Ramos (cell line): ENCODE data around the gene CIAO3.

ENCODE experiments used
- in situ Hi-C: fragments of 300-500 bp; cut with MboI; formaldehyde crosslinking; loops from one replicate; pipeline ENCODE4 v1.14.3; 2022; ENCODE audit warnings: low sequenced_read_pairs; ENCODE audit not compliant: unreplicated experiment

The CIAO3 gene

DNA sequence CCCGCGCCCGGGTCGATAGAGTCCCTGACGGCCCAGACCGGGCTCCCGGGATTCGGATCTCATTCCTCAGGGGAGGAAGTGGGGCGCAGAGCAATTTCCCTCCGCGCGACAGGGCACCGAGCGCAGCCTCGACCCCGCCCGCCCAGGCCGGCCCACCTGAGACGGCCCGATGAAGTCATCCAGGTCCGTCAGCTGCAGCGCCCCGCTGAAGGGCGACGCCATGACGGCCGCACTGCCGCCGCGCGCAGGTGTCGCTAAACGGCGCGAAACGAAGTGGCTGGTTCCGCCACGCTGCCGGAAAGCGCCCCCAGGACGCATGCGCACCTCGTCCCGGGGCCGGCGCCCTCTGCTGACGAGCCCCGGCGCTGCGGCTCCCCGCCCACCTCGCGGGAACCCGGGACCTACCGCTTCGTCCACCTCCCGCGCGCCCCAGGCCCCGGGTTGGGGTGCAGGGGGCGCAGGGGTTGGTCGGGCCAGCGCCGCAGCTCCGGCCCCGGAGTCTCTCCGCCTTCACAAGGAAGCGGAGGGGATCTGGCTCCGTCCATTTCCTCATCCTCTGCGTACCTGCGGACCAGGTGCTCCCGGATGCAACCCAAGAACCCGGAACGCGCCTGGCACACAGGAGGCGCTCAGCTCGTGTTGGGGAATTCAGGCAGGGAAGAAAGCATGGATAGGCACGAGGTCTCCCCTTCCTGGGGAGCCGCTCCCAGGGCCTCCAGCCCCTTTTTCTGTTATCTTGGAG, at the start of gene CIAO3:
TSS of gene CIAO3 (minus strand) at position 234 of the 742 bp plus-strand sequence. CDS start at position 222, 12 bp downstream.
- in situ Hi-C loops = no loop called here

DNA sequence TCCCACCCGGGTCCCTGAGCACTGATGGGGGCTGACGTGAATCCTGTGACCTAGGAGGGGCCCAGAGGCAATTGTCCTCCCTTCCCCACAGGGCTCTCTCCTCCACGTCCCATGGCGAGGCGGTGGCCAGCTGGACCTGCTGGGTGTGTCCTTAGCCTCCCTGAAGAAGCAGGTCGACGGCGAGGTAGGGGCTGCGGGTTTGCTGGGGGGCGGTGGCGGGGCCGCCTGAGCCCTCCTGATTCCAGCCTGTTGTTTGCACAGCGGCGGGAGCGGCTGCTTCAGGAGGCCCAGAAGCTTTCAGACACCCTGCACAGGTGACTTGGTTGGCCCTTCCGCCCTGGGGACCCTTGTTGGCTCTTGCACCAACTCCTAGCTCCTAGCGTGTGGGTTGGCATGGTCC, 49.3 kb upstream of the CIAO3 start:
- in situ Hi-C loops = no loop called here

DNA sequence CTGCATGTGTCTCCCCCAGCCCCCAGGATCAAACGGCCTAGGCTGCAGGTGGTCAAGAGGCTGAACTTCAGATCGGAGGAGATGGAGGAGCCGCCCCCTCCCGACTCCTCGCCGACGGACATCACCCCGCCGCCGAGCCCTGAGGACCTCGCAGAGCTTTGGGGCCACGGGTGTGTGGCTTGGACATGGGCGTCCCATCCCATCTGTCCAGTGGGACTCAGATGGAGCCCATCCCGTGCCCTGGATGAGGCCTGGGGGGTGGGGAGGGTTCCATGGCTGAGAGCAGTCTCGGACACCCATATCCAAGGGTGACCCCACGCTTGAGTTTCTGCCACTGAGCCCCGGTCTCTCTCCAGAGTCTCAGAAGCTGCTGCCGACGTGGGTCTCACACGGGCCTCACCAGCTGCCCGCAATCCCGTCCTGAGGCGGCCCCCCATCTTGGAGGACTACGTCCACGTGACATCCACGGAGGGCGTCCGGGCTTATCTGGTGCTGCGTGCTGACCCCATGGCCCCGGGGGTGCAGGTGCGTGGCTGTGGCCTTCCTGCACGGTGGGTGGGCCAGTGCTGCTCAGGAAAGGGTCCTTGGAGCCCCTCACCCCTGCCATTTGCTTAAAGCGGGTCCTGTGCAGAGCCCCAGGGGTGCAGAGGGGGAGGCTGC, 48.5 kb upstream of the CIAO3 start:
- in situ Hi-C loops = loop anchor here (5.0 kb wide), 1 partner anchor 77 kb away; no protein-coding TSS in a partner anchor

DNA sequence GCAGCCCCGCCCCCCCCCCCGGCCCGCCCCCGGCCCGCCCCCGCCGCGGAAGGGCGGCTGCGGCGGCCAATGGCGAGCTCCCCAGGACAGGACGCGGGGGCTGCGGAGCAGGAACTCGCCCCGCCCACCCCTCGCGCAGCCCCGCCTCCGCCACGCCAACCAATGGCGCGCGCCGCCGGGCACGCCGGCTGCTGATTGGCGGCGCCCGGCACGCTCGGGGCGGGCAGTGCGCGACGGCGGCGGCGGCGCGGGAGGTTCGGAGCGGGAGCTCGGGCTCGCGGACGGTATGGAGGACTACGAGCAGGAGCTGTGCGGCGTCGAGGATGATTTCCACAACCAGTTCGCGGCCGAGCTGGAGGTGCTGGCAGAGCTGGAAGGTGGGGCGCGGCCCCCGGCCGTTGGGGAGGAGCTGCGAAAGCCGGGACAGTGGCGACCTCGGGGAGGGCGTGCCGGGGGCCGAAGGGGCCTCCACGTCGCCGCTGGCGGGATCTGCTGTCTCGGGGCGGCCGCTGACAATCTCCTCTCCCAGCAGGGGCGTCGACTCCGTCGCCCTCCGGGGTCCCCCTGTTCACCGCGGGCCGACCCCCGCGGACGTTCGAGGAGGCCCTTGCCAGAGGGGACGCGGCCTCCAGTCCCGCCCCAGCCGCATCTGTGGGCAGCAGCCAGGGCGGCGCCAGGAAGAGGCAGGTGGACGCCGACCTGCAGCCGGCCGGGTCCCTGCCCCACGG, 47.8 kb upstream of the CIAO3 start, which contains the start of gene CHTF18:
TSS of gene CHTF18 (plus strand) at position 222 of the 728 bp plus-strand sequence. CDS start at position 287, 65 bp downstream.
- in situ Hi-C loops = loop anchor here (5.0 kb wide), 1 partner anchor 76 kb away; no protein-coding TSS in a partner anchor

DNA sequence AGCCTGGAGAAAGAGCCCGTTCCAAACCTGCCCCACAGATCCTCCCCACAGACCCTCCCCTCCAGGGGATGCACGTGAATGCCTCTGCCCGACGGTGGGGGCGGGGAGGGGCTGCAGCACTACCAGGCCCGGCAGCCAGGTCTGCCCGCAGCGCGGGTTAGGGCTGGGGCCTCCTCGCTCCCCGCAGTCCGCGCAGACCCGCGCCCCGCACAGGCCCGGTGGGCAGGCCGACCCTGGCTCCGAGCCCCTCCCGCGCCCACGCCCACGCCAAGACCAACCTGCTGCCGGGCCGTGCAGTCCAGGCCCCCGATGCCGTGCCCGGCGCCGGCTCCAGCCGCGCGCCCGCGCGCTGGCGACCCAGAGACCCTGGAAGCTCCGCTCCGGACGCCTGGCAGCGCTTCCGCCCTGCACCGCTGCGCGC, 47.2 kb upstream of the CIAO3 start, which contains the start of gene RPUSD1:
TSS of gene RPUSD1 (minus strand) at position 404 of the 421 bp plus-strand sequence. CDS start 644 bp downstream, outside the sequence.
- in situ Hi-C loops = loop anchor here (5.0 kb wide), 1 partner anchor 76 kb away; no protein-coding TSS in a partner anchor

DNA sequence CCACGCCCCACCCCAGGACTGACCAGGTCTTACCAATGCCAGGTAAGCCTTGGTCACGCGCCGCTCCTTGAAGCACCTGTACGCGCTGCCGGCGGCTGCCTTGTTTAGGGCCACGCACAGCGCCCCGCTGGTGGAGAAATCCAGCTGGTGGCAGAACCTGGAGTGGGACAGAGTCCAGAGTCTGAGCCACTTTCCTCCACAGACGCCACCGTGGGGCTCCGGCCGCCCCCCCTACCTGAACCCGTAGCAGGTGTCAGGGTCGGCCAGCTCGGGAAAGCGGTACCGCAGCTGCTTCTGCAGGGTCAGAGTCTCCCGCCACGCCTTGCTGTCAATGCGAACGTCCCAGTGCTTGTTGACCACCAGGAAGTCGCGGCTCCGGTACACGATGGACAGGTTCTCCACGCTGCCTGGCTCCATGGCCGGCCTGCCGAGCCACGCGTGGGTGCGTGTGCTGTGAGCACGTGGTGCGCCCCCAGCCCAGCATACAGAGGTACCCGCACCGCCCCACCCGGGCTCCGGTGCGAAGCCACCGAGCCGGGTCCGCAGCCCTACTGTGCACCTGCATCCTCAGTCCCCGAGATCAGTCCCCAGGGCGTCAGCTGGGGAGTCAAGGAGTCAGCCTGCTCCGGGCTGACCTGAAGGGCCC, 46.6 kb upstream of the CIAO3 start:
- in situ Hi-C loops = loop anchor here (5.0 kb wide), 1 partner anchor 75 kb away; no protein-coding TSS in a partner anchor

DNA sequence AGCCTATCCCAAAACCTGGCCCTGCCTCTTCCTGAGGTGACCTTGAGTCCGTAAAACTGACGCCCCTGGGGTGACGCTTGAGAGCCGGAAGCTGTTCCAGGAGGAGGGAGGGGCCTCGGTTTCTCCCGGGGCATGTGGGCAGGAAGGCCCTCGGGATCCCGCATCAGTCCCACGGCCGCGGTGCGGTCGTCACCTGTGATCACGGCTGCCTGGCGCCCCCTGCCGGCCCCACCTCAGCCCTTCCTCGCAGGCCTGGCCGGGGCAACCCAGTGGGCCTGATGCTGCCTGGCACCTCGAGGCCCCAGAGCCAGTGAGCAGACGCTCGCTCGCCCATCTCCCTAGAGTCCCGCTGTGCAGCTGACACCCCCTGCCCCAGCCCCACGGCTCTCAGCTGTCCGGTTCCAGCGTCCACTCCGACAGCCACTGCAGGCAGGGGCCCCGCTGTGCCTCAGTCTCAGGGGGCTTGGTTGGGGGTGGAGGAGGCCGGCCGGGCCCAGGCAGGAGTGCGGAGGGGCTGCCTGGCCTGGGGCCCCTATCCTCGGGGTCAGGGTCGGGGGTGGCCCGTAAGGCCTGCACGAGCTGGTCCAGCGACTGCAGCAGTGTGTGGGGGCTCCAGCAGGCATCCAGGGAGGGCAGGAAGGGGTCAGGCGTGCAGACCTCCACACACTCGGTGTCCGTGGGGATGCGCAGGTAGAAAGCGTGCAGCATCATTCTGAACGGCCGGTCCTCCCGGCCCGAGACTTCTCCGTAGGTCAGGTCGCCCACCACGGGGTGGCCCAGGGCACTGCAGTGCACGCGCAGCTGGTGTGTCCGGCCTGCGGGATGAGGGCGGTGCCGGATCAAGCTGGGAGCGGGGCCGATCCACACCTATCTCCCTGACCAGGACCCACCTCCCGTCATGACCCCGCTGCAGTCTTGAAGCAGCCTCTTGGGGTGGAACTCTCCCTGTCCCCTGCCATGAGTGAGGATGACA, 45.1 kb upstream of the CIAO3 start:
- in situ Hi-C loops = loop anchor here (5.0 kb wide), 1 partner anchor 74 kb away; no protein-coding TSS in a partner anchor

DNA sequence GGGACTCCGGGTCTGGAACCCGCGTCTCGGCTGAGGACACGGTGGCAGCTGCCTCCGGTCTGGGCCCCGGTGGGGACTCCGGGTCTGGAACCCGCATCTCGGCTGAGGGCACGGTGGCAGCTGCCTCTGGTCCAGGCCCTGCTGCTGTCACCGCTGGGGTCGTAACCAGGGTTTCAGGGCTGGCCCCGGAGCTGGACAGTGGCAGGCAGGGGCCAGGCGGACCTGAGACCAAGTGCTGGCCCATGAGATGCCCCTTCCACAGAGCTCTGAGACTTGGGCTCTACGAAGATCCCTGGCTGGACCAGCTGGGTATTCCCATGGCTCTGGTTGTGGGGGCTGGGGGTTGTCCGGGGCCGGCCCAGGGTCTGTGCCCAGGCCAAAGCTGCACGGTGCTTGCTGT, 43.6 kb upstream of the CIAO3 start:
- in situ Hi-C loops = no loop called here

DNA sequence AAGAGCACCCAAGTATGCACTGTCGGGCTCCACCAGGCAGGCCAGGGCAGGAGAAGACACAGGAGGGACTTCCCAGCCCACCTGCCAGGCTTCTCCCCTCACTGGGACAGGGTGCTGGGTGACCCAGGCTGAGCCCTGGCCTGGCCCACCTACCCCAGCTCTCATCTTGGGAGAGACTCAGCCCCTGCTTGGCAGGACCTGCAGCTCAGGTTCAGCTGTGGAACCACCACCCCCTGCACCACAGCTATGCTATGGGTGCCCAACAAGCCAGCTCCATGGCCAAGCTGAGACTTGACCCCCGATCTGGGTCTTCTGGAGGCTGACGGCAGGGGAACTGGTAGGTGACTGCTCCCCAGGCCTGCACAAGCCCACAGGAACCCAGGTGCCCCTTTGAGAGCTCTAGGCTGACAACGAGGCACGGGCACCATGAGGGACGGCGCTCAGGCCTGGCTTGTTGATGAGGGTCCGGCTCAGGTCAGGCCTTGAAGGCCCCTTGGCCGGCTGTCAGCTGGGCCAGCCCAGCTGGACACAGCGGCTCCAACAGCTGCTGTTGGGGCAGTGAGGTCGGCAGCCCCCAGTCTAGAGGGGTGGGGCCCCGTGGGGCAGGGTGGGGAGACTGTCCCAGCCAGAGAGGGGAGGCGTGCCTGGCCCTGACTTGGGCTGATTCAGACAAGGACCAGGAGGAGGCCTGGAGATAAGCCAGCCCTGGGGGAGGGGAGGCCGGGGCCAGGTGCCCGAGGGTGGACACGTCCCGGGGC, 42.8 kb upstream of the CIAO3 start:
- in situ Hi-C loops = no loop called here

DNA sequence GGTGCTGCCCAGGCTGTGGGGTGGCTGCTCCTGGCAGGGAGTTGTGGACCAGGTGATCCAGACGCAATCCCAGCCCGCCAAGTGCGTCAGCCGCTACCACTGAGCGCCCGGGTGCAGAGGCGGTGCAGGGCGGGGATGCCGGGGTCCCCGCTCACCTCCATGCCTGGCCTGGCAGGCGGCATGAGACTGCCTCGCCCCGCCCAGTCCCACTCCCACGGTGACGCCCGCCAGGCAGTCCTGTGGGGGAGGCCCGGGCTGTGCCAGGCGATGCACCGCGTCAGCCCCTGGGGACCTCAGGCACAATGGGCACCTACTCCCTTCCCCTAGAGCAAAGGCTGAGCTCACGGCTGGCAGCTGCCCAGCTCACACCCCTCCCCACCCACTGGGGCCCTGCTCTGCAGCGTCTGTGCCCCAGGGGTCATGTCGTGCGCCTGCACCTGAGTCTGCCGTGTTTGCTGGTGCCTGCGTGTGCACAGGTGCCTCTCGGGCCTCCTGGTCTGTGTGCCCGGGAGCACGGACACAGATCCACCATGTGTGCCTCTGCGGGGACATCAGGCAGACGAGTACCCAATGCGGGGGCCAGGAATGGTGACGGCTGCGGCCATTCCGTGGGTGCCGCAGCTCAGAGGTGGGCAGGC, 42.1 kb upstream of the CIAO3 start:
- in situ Hi-C loops = no loop called here

DNA sequence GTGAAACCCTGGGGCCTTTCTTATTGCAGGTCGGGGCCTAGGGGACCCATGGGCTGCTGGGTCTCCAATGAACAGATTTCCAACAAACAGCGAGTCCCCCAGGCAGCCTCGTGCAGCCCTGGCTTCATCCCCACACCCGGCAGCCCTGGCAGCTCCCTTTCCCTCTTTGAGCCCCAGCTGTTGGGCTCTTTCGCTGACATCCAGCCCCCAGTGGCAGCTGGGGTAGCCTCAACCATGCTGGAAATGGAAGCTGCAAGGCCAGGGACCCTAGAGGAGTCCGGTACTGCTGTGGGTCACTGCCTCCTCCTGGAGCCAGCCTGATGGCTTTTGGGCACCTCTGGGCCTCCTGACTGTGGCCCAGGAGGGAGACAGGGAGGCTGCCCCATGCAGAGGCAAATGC, 41.5 kb upstream of the CIAO3 start:
- in situ Hi-C loops = no loop called here

DNA sequence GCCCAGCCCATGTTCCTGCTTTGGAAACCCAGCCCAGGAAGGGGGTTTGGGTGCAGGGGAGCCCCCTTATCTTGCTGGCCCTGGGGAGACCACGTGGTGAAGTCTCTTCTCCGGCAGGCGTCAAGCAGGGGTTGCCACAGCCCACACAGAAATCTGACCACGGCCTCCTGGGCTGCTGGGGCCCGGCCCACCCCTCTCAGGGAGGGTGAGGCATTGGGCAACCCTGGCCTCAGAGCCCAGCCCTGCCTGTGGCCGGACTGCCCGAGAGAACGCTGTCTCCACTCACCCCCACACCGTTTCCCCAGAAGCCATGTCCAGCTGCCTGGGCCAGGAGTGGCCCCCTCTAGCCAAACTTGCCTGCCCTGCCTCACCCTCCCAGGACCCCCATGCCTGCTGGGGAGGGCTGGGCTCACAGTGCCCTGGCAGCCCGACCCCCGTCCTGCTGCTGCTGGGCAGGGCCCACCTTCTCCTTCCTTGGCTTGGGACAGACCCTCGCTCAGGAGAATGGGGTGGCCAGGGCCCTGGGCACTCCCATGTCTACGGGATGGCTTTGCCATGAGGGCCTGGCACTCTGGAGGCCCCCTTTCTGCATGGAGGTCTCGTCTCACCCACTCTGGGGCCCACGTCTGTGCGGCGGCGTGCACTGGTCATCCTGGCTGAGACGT, 40.7 kb upstream of the CIAO3 start:
- in situ Hi-C loops = no loop called here

DNA sequence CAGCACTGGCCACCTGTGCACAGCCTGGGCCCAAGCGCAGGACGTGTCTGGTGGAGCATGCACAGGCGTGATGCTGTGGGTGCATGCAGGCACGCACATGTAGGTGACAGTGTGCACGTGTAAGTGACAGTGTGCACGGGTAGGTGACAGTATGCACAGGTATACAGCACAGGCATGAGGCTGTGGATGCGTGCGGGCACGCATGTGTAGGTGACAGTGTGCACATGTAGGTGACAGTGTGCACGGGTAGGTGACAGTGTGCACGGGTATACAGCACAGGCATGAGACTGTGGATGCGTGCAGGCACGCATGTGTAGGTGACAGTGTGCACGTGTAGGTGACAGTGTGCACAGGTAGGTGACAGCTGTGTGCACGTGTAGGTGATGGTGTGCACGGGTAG, 39.5 kb upstream of the CIAO3 start:
- in situ Hi-C loops = no loop called here

DNA sequence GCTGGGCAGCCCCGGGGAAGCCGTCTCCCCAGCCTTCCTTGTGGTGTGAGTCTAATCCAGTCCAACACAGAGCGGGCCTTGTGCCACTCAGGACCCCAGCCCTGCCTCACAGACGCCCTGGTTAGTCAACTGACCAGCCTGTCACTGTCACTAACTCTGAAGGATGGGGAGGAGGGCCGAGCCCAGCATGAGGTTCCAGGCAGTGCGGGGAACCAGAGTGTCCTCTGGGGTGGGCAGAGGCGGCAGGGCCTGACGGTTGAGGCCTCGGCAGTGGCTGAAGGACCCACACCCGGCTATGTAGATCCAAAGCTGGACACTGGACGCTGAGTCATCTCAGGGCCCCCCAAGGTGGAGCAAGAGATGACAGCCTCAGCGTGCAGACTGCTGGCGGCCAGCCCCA, 38.8 kb upstream of the CIAO3 start:
- in situ Hi-C loops = no loop called here

DNA sequence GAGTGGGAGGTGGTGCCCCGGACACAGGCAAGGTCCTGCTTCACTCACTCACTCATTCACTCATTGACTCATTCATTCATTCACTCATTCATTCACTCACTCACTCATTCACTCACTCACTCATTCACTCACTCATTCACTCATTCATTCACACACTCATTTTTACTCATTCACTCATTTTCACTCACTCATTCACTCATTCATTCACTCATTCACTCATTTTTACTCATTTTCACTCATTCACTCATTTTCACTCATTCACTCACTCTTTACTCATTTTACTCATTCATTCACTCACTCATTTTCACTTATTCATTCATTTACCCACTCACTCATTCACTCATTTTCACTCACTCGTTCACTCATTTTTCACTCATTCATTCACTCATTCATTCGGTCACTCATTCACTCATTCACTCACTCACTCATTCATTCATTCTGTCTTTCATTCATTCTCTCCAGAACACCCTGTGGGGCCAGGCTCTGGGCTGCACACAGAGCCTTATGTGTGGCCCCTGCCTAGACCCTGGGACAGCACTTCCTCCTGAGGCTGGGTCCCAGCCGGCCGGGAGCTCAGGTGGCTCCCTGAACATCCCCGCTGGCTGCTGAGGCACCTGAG, 38.2 kb upstream of the CIAO3 start:
- in situ Hi-C loops = no loop called here

DNA sequence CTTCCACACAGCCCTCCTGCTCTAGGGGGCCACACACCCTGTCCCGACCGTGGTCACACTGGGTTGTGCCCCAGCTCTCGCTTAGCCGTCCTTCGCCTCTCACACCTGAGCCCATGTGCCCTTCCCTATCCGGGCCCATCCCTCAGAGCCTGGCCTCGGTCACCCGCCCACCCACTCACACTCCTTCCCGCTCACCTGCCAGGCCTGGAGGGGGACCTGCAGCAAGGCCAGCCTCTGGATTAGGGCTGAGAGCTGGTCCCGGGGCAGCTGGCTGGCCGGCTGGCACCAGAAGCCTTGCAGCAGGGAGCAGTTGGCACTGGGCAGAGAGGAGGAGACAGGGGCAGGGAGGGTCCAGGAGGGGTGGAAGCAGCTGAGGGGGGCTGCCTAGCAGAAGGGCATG, 37.6 kb upstream of the CIAO3 start:
- in situ Hi-C loops = no loop called here

DNA sequence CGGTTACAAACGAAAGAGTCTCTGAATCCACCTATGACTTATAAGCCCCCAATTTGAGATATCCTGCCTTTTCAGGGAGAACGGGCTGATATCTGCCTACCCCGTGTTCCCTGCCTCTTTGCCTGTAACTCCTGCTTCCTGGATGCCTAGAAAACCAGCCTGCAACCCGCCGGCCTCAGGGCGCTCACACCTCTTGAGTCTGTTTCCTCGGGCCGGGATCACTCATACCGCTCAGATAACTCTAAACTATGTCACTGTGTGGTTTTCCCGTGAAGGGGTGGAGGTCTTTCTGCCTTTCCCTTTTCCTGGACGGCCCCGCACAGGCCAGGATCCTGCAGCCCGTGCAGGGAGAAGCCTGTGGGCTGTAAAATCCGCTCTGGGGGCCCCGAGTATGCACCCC, 37.0 kb upstream of the CIAO3 start:
- in situ Hi-C loops = no loop called here
